ENCODE data around the gene EPSTI1. TPM values are rescaled to one million over a fixed set of nuclear protein-coding genes. Genes with fewer than 3 reads are reported as not detected.

EPSTI1 gene
- total RNA-seq, 2 experiments from 2014 or later: 21.1 to 21.9 TPM

GRCh38 chr13:42968906-42969305, 23.1 kb downstream of the EPSTI1 start:
- Mint-ChIP-seq H3K4me3 (no peak overlapping the region), H3K27me3 (no peaks in the 10 kb centered on the region), H3K36me3 (no peaks in the 10 kb centered on the region), H3K27ac (no peak overlapping the region), H3K9me3 (no peaks in the 10 kb centered on the region), H3K4me1 (ENCODE audit: low read depth) (peaks cover 17% of the 10 kb centered on the region)
- intact Hi-C loops (cut with micrococcal nuclease): loop anchor here (1.0 kb wide), 2 partner anchors 23 to 905 kb away; partner anchors contain the start of gene EPSTI1
- ChIA-PET CTCF (interaction anchor here (0.8 to 3.0 kb wide), 19 partner anchors 8 to 905 kb away, joined by 3 to 35 read pairs (median 5); partner anchors contain the start of genes DNAJC15 and EPSTI1), POLR2A (interaction anchor here (0.5 kb wide), 1 partner anchor 91 kb away, joined by 4 read pairs; no protein-coding TSS in a partner anchor)
- DNase-seq: no peak

GRCh38 chr13:42967660-42968059, 24.4 kb downstream of the EPSTI1 start:
- DNase-seq: no peak
- POLR2A ChIA-PET: no interaction called here

GRCh38 chr13:42965281-42965680, 26.8 kb downstream of the EPSTI1 start:
- Mint-ChIP-seq H3K4me3 (no peak overlapping the region), H3K4me1 (ENCODE audit: low read depth) (peaks cover 6% of the 10 kb centered on the region), H3K27ac (no peak overlapping the region), H3K27me3 (no peaks in the 10 kb centered on the region), H3K9me3 (no peaks in the 10 kb centered on the region), H3K36me3 (peaks cover 18% of the 10 kb centered on the region)
- no peak for DNase-seq
- POLR2A ChIA-PET: no interaction called here
- intact Hi-C loops (cut with micrococcal nuclease): no loop called here
- CTCF ChIA-PET: no interaction called here

More at GRCh38 chr13:42967660-42968059, 24.4 kb downstream of the EPSTI1 start:
- H3K4me3 Mint-ChIP-seq: no peak overlapping the region
- H3K36me3 Mint-ChIP-seq: peaks cover 10% of the 10 kb centered on the region
- no peaks in the 10 kb centered on the region for H3K9me3 Mint-ChIP-seq
- CTCF ChIA-PET: interaction anchor here (1.0 to 3.0 kb wide), 2 partner anchors 55 to 907 kb away, joined by 3 to 15 read pairs; no protein-coding TSS in a partner anchor
- intact Hi-C loops (cut with micrococcal nuclease): no loop called here
- H3K27ac Mint-ChIP-seq: no peak overlapping the region
- H3K4me1 Mint-ChIP-seq (ENCODE audit: low read depth): peaks cover 17% of the 10 kb centered on the region
- no peaks in the 10 kb centered on the region for H3K27me3 Mint-ChIP-seq

GRCh38 chr13:42964761-42965161, 27.3 kb downstream of the EPSTI1 start:
- no peak for DNase-seq
- CTCF ChIA-PET: no interaction called here
- POLR2A ChIA-PET: no interaction called here
- intact Hi-C loops (cut with micrococcal nuclease): no loop called here
- Mint-ChIP-seq H3K4me1 (ENCODE audit: low read depth) (peaks cover 4% of the 10 kb centered on the region), H3K36me3 (peaks cover 18% of the 10 kb centered on the region), H3K9me3 (no peaks in the 10 kb centered on the region), H3K27me3 (no peaks in the 10 kb centered on the region), H3K4me3 (no peak overlapping the region), H3K27ac (no peak overlapping the region)

- Mint-ChIP-seq H3K27me3 (no peaks in the 10 kb centered on the region), H3K4me3 (no peak overlapping the region), H3K36me3 (peaks cover 27% of the 10 kb centered on the region), H3K4me1 (ENCODE audit: low read depth) (no peaks in the 10 kb centered on the region), H3K9me3 (no peaks in the 10 kb centered on the region), H3K27ac (no peak overlapping the region)
- intact Hi-C loops (cut with micrococcal nuclease): no loop called here
- no peak for DNase-seq
- CTCF ChIA-PET: interaction anchor here (0.7 kb wide), 1 partner anchor 10 kb away, joined by 3 read pairs; no protein-coding TSS in a partner anchor
- POLR2A ChIA-PET: no interaction called here
Observed at GRCh38 chr13:42959615-42960014, 32.4 kb downstream of the EPSTI1 start.

- ChIA-PET POLR2A (no interaction called here), CTCF (no interaction called here)
- H3K9me3 Mint-ChIP-seq: no peaks in the 10 kb centered on the region
- H3K4me3 Mint-ChIP-seq: no peak overlapping the region
- no peak overlapping the region for H3K27ac Mint-ChIP-seq
- no peak for DNase-seq
- peaks cover 27% of the 10 kb centered on the region for H3K36me3 Mint-ChIP-seq
- intact Hi-C loops (cut with micrococcal nuclease): no loop called here
- H3K27me3 Mint-ChIP-seq: no peaks in the 10 kb centered on the region
- H3K4me1 Mint-ChIP-seq (ENCODE audit: low read depth): no peaks in the 10 kb centered on the region
Observed at GRCh38 chr13:42957881-42958280, 34.2 kb downstream of the EPSTI1 start.

- DNase-seq: no peak
- Mint-ChIP-seq H3K27me3 (no peaks in the 10 kb centered on the region), H3K9me3 (no peaks in the 10 kb centered on the region), H3K4me3 (no peak overlapping the region), H3K27ac (no peak overlapping the region), H3K4me1 (ENCODE audit: low read depth) (no peaks in the 10 kb centered on the region), H3K36me3 (peaks cover 55% of the 10 kb centered on the region)
- intact Hi-C loops (cut with micrococcal nuclease): no loop called here
- ChIA-PET CTCF (no interaction called here), POLR2A (no interaction called here)
Observed at GRCh38 chr13:42950181-42950580, 41.9 kb downstream of the EPSTI1 start.

- ChIA-PET CTCF (interaction anchor here (1.4 kb wide), 1 partner anchor 22 kb away, joined by 3 read pairs; no protein-coding TSS in a partner anchor), POLR2A (no interaction called here)
- no peak overlapping the region for H3K4me3 Mint-ChIP-seq
- intact Hi-C loops (cut with micrococcal nuclease): no loop called here
- DNase-seq: no peak
- H3K9me3 Mint-ChIP-seq: no peaks in the 10 kb centered on the region
- no peaks in the 10 kb centered on the region for H3K27me3 Mint-ChIP-seq
- H3K4me1 Mint-ChIP-seq (ENCODE audit: low read depth): no peaks in the 10 kb centered on the region
- H3K36me3 Mint-ChIP-seq: peaks cover 60% of the 10 kb centered on the region
- H3K27ac Mint-ChIP-seq: no peak overlapping the region
Observed at GRCh38 chr13:42947925-42948324, 44.1 kb downstream of the EPSTI1 start.

GRCh38 chr13:42946927-42947326, 45.1 kb downstream of the EPSTI1 start:
- no peak for DNase-seq
- no peaks in the 10 kb centered on the region for H3K4me1 Mint-ChIP-seq (ENCODE audit: low read depth)
- intact Hi-C loops (cut with micrococcal nuclease): no loop called here
- no peaks in the 10 kb centered on the region for H3K27me3 Mint-ChIP-seq
- no peak overlapping the region for H3K4me3 Mint-ChIP-seq
- POLR2A ChIA-PET: no interaction called here
- H3K36me3 Mint-ChIP-seq: peaks cover 52% of the 10 kb centered on the region
- H3K9me3 Mint-ChIP-seq: no peaks in the 10 kb centered on the region
- CTCF ChIA-PET: no interaction called here
- no peak overlapping the region for H3K27ac Mint-ChIP-seq

- Mint-ChIP-seq H3K27ac (no peak overlapping the region), H3K27me3 (no peaks in the 10 kb centered on the region), H3K36me3 (peaks cover 12% of the 10 kb centered on the region), H3K4me1 (ENCODE audit: low read depth) (peaks cover 3% of the 10 kb centered on the region), H3K9me3 (no peaks in the 10 kb centered on the region), H3K4me3 (no peak overlapping the region)
- ChIA-PET POLR2A (no interaction called here), CTCF (no interaction called here)
- intact Hi-C loops (cut with micrococcal nuclease): no loop called here
- no peak for DNase-seq
Observed at GRCh38 chr13:42929886-42930535, 62.0 kb downstream of the EPSTI1 start.

GRCh38 chr13:42926555-42926954, 65.5 kb downstream of the EPSTI1 start:
- Mint-ChIP-seq H3K4me1 (ENCODE audit: low read depth) (peaks cover 3% of the 10 kb centered on the region), H3K36me3 (peaks cover 8% of the 10 kb centered on the region), H3K27me3 (no peaks in the 10 kb centered on the region), H3K4me3 (no peak overlapping the region), H3K9me3 (no peaks in the 10 kb centered on the region), H3K27ac (no peak overlapping the region)
- ChIA-PET POLR2A (no interaction called here), CTCF (no interaction called here)
- no peak for DNase-seq
- intact Hi-C loops (cut with micrococcal nuclease): no loop called here

- H3K36me3 Mint-ChIP-seq: peaks cover 8% of the 10 kb centered on the region
- H3K27ac Mint-ChIP-seq: no peak overlapping the region
- ChIA-PET CTCF (no interaction called here), POLR2A (no interaction called here)
- no peaks in the 10 kb centered on the region for H3K9me3 Mint-ChIP-seq
- intact Hi-C loops (cut with micrococcal nuclease): no loop called here
- H3K4me3 Mint-ChIP-seq: no peak overlapping the region
- H3K4me1 Mint-ChIP-seq (ENCODE audit: low read depth): peaks cover 3% of the 10 kb centered on the region
- DNase-seq: no peak
- no peaks in the 10 kb centered on the region for H3K27me3 Mint-ChIP-seq
Observed at GRCh38 chr13:42926043-42926442, 66.0 kb downstream of the EPSTI1 start.

- POLR2A ChIA-PET: no interaction called here
- CTCF ChIA-PET: interaction anchor here (0.7 kb wide), 1 partner anchor 870 kb away, joined by 3 read pairs; no protein-coding TSS in a partner anchor
- intact Hi-C loops (cut with micrococcal nuclease): no loop called here
- Mint-ChIP-seq H3K27ac (no peak overlapping the region), H3K4me3 (no peak overlapping the region), H3K27me3 (no peaks in the 10 kb centered on the region), H3K9me3 (no peaks in the 10 kb centered on the region), H3K36me3 (peaks cover 8% of the 10 kb centered on the region), H3K4me1 (ENCODE audit: low read depth) (peaks cover 3% of the 10 kb centered on the region)
- no peak for DNase-seq
Observed at GRCh38 chr13:42925626-42926025, 66.4 kb downstream of the EPSTI1 start.

Data from activated CD4-positive, alpha-beta memory T cell treated with anti-CD3 and anti-CD28 coated beads for 36 hours (primary cell).